Adrenal gland (tissue), 12 donors: Measurements from ENCODE around the gene ZNF438. TPM values are rescaled to one million over a fixed set of nuclear protein-coding genes. Genes with fewer than 3 reads are reported as not detected.
"Not testable (repeated sequence)": the region's sequence is repeated elsewhere in the genome, so short reads cannot be mapped to it uniquely, and the experiment has no call there.

Source experiments
- DNase-seq, 7 donors: peaks; one replicate each; pipeline ENCODE4 v3.0.0-alpha.2; 2019 to 2020
- H3K27ac ChIP-seq, 5 donors: fragments of 200-600 bp; sonication (generic) in 4 of 5; 1 replicate in 3 of 5; 2 replicates in 2 of 5; pipeline versions ENCODE4 v1.5.1 to v1.8.0; 2016 to 2020; ENCODE audit warnings: mild to moderate bottlenecking in 1 of 5
- H3K27me3 ChIP-seq: fragments of 200-600 bp; 2 replicates; pipeline ENCODE4 v1.8.0; 2021
- H3K36me3 ChIP-seq, 2 donors: fragments of 200-600 bp; replicated peaks in 1 of 2; 1 replicate in 1 of 2; 2 replicates in 1 of 2; pipeline versions ENCODE4 v1.5.1 to v1.8.0; 2018 to 2022
- H3K4me1 ChIP-seq, 2 donors: fragments of 200-600 bp; replicated peaks in 1 of 2; 1 replicate in 1 of 2; 2 replicates in 1 of 2; pipeline versions ENCODE4 v1.5.1 to v1.8.0; 2018 to 2021
- H3K4me3 ChIP-seq, 4 donors: fragments of 200-600 bp; sonication (generic) in 3 of 4; one replicate each; pipeline ENCODE4 v1.5.1; 2016 to 2018
- H3K9me3 ChIP-seq, 3 donors: fragments of 200-600 bp; sonication (generic) in 1 of 3; replicated peaks in 1 of 3; 1 replicate in 2 of 3; 2 replicates in 1 of 3; pipeline versions ENCODE4 v1.5.1 to v1.8.0; 2016 to 2021
- CTCF ChIP-seq, 6 experiments: fragments of 450-650 bp in 4 of 6; fragments of 200-600 bp in 2 of 6; sonication (generic) in 1 of 6; IDR thresholded peaks; 1 replicate in 5 of 6; 2 replicates in 1 of 6; pipeline versions ENCODE4 v1.5.1 to v1.8.0; 2016 to 2021; ENCODE audit warnings: antibody characterized with exemption in 6 of 6, mild to moderate bottlenecking in 2 of 6, moderate library complexity in 1 of 6
- POLR2A ChIP-seq, 2 donors: fragments of 450-650 bp; IDR thresholded peaks; one replicate each; pipeline ENCODE4 v1.6.1; 2017; ENCODE audit warnings: antibody characterized with exemption in 2 of 2, mild to moderate bottlenecking in 2 of 2, moderate library complexity in 1 of 2
- WGBS, 4 donors: extraction: QIAGEN DNeasy Blood & Tissue Kit in 2 of 4; methylation state at CpG; one replicate each; pipeline versions ENCODE4 v1.1.5 to v1.1.7; 2013 to 2017; 5-methylcytosine and 5-hydroxymethylcytosine counted together
- intact Hi-C, 2 donors: fragments of 100-400 bp; cut with DNase I; formaldehyde crosslinking; loops; one replicate each; pipeline versions ENCODE4 v1.14.1 to v1.15.0; 2022 to 2023
- polyA plus RNA-seq, 3 donors: library from polyadenylated mRNA; stranded (reverse); fragments of 200-250 nt in 2 of 3; fragments of 350-450 nt in 1 of 3; fragmentation: Illumina TruSeq in 1 of 3; extraction: RNeasy Lipid Tissue Mini Kit (QIAGEN cat#74804) in 1 of 3; gene quantifications; one replicate each; pipeline ENCODE4 v1.2.3, GENCODE V29; 2013 to 2014
- total RNA-seq, 9 donors: library from RNA; depleted of rRNA in 4 of 9; stranded (reverse); fragments of >200 nt in 4 of 9; fragments of 120-200 nt in 1 of 9; fragmentation: NEBNext Ultra II Directional in 1 of 9; extraction: Animal tissue kit (Norgen Biotek cat#: 25700) in 1 of 9; gene quantifications; one replicate each; pipeline versions ENCODE4 v1.1.0 to v1.2.4, GENCODE V29; 2013 to 2023
- donor health status: healthy with polysubstance abuse.
- donor health status: Bipolar disorder and iron deficiency.
- donor health status: DM: yes; HTN: yes; CAD: no.
- donor health status: DM: no; HTN: no; CAD: no.
- donor health status: DM: no; HTN: no; CAD: no.
- donor health status: DM: yes; HTN: yes; CAD: no.

The ZNF438 gene
- total and polyA plus RNA-seq, 12 donors, result 3.4 to 15.5 (median 5.7) TPM

GRCh38 chr10:31042670-31043069 lies 11.0 kb upstream of the ZNF438 start:
- no peaks in the 10 kb centered on the region for H3K36me3 ChIP-seq
- DNase-seq, result no peak
- no peaks in the 10 kb centered on the region for H3K27me3 ChIP-seq
- no peaks in the 10 kb centered on the region for H3K9me3 ChIP-seq
- H3K4me3 ChIP-seq, result no peak overlapping the region
- WGBS, 4 donors, result 21 to 30% (median 27%) methylated on average over 2 of the region's 2 CpGs
- no peak overlapping the region for H3K27ac ChIP-seq
- H3K4me1 ChIP-seq, result no peaks in the 10 kb centered on the region
- TF ChIP-seq CTCF (IDR thresholded peaks at IDR 0.05) (no peak), POLR2A (IDR thresholded peaks at IDR 0.05) (no peak)
- intact Hi-C loops, result no loop called here

GRCh38 chr10:31041011-31041410 lies 9.3 kb upstream of the ZNF438 start:
- Histone ChIP-seq H3K4me1 (no peaks in the 10 kb centered on the region), H3K36me3 (no peaks in the 10 kb centered on the region), H3K27ac (no peak overlapping the region), H3K27me3 (no peaks in the 10 kb centered on the region), H3K4me3 (no peak overlapping the region), H3K9me3 (no peaks in the 10 kb centered on the region)
- DNase-seq, result no peak
- intact Hi-C loops, result no loop called here
- TF ChIP-seq POLR2A (IDR thresholded peaks at IDR 0.05), result no peak
- WGBS, 4 donors, result 77 to 91% (median 84%) methylated on average over 3 of the region's 3 CpGs

- H3K27ac ChIP-seq, H3K27me3 ChIP-seq, H3K36me3 ChIP-seq, H3K9me3 ChIP-seq, H3K4me3 ChIP-seq, H3K4me1 ChIP-seq, DNase-seq, intact Hi-C loops: not testable (repeated sequence)
- 59 to 77% (median 65%) methylated on average over 2 of the region's 2 CpGs for WGBS, 4 donors
These were observed 7.3 kb upstream of the ZNF438 start for GRCh38 chr10:31039006-31039405.

GRCh38 chr10:31037749-31038148 lies 6.1 kb upstream of the ZNF438 start:
- H3K4me1 ChIP-seq, result peaks cover 0 to 8% of the 10 kb centered on the region in 2 donors
- H3K4me3 ChIP-seq, result no peak overlapping the region
- intact Hi-C loops, result no loop called here
- H3K27me3 ChIP-seq, result no peaks in the 10 kb centered on the region
- H3K27ac ChIP-seq, result no peak overlapping the region
- no peaks in the 10 kb centered on the region for H3K9me3 ChIP-seq
- 92 to 95% (median 93%) methylated on average over 3 of the region's 3 CpGs for WGBS, 4 donors
- TF ChIP-seq CTCF (IDR thresholded peaks at IDR 0.05) (no peak), POLR2A (IDR thresholded peaks at IDR 0.05) (no peak)
- no peaks in the 10 kb centered on the region for H3K36me3 ChIP-seq
- DNase-seq, result no peak

GRCh38 chr10:31036209-31036608 lies 4.5 kb upstream of the ZNF438 start:
- intact Hi-C loops, result no loop called here
- no peak overlapping the region for H3K27ac ChIP-seq

More at GRCh38 chr10:31036209-31036608, 4.5 kb upstream of the ZNF438 start:
- peaks cover 0 to 8% of the 10 kb centered on the region in 2 donors for H3K4me1 ChIP-seq
- no peaks in the 10 kb centered on the region for H3K36me3 ChIP-seq
- 73 to 86% (median 77%) methylated on average over 4 of the region's 4 CpGs for WGBS, 4 donors
- no peaks in the 10 kb centered on the region for H3K9me3 ChIP-seq
- no peak for DNase-seq
- TF ChIP-seq POLR2A (IDR thresholded peaks at IDR 0.05) (no peak), CTCF (IDR thresholded peaks at IDR 0.05) (no peak)
- no peaks in the 10 kb centered on the region for H3K27me3 ChIP-seq
- H3K4me3 ChIP-seq, result no peak overlapping the region
